ENCODE data around the gene SETBP1.

SETBP1 gene

DNA sequence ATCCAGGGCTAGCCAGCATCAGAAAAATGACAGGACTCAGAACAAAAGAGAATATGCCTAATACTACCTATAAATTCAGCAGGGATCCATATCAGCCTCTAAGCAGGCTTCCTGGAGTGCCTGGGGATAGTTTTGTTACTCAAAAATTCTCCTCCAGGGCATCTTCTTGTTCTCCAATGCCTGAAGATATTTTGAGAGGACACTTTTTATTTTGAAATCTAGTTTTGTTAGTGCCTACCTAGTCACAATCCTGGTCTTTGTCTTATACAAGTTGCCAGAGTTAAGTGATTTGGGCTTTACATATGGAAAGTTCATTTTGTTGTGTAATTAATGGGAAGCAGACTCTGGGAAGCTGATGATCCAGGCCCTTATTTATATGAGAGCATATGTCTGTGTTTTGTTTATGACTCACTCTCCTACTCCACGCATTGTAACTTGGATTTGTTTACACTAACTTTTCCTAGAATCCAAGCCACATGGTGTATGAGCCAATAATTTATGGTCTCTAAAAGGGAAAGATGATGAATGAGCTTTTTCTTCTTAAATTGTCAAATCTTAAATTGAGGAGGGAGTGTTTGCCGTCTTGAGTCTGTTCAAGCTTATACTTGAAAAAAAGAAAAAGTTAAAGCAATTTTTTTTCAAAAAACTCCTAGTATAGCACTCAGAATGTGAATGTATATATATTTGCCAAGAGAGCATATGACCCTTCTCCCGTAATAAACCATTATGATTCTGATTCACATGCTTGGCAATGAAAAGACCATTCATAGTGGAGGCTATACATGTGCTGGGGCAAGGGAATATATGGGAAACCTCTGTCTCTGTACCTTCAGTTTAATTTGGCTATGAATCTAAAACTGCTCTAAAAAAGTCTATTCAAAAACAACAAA is 370.3 kb downstream of the SETBP1 start (continued):
- TF ChIP-seq ZNF555 (tag by site-specific recombination; conservative IDR thresholded peaks at IDR 0.05) (no peak), ZIC2 (tag by site-specific recombination; IDR thresholded peaks at IDR 0.05) (no peak), ZNF23 (tag by site-specific recombination; IDR thresholded peaks at IDR 0.05; ENCODE audit: borderline replicate concordance) (no peak), ZNF184 (tag by site-specific recombination; IDR thresholded peaks at IDR 0.05) (peak; percentile 70; the same call in 1 of the 2 replicates), ZNF600 (tag by site-specific recombination; IDR thresholded peaks at IDR 0.05) (peak; percentile 45; the same call in 1 of the 2 replicates), GLIS1 (tag by site-specific recombination; IDR thresholded peaks at IDR 0.05) (peak; percentile 52), ZNF623 (tag by site-specific recombination; IDR thresholded peaks at IDR 0.05) (no peak), ZNF114 (tag by site-specific recombination; IDR thresholded peaks at IDR 0.05) (no peak), SCRT1 (tag by site-specific recombination; IDR thresholded peaks at IDR 0.05; ENCODE audit: borderline replicate concordance) (no peak), ZNF660 (tag by site-specific recombination; IDR thresholded peaks at IDR 0.05) (peak; percentile 43; the same call in 1 of the 2 replicates), ZNF621 (tag by site-specific recombination; IDR thresholded peaks at IDR 0.05) (no peak), MZF1 (tag by site-specific recombination; IDR thresholded peaks at IDR 0.05; ENCODE audit: borderline replicate concordance) (no peak), YY2 (tag by site-specific recombination; IDR thresholded peaks at IDR 0.05) (no peak), ZNF768 (tag by site-specific recombination; IDR thresholded peaks at IDR 0.05) (no peak), HOXC10 (CRISPR knock-in tag; IDR thresholded peaks at IDR 0.05) (no peak), REPIN1 (tag by site-specific recombination; IDR thresholded peaks at IDR 0.05; ENCODE audit: low read depth) (no peak), ZNF211 (tag by site-specific recombination; IDR thresholded peaks at IDR 0.05; ENCODE audit: low read depth) (no peak), GLI2 (tag by site-specific recombination; IDR thresholded peaks at IDR 0.05; ENCODE audit: borderline replicate concordance, low read depth) (no peak), ZNF239 (tag by site-specific recombination; IDR thresholded peaks at IDR 0.05) (no peak), ZNF202 (tag by site-specific recombination; IDR thresholded peaks at IDR 0.05; ENCODE audit: borderline replicate concordance) (no peak), ZNF830 (tag by site-specific recombination; IDR thresholded peaks at IDR 0.05; ENCODE audit: low read depth) (no peak), ZNF707 (tag by site-specific recombination; IDR thresholded peaks at IDR 0.05) (no peak), KLF9 (tag by site-specific recombination; IDR thresholded peaks at IDR 0.05; ENCODE audit: low read depth) (peak; percentile 24; the same call in 1 of the 2 replicates)
- TF ChIP-seq, protein P1, sequence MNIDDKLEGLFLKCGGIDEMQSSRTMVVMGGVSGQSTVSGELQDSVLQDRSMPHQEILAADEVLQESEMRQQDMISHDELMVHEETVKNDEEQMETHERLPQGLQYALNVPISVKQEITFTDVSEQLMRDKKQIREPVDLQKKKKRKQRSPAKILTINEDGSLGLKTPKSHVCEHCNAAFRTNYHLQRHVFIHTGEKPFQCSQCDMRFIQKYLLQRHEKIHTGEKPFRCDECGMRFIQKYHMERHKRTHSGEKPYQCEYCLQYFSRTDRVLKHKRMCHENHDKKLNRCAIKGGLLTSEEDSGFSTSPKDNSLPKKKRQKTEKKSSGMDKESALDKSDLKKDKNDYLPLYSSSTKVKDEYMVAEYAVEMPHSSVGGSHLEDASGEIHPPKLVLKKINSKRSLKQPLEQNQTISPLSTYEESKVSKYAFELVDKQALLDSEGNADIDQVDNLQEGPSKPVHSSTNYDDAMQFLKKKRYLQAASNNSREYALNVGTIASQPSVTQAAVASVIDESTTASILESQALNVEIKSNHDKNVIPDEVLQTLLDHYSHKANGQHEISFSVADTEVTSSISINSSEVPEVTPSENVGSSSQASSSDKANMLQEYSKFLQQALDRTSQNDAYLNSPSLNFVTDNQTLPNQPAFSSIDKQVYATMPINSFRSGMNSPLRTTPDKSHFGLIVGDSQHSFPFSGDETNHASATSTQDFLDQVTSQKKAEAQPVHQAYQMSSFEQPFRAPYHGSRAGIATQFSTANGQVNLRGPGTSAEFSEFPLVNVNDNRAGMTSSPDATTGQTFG (tag by site-specific recombination; IDR thresholded peaks at IDR 0.05; ENCODE audit: borderline replicate concordance): no peak
- TF ChIP-seq, protein P2, sequence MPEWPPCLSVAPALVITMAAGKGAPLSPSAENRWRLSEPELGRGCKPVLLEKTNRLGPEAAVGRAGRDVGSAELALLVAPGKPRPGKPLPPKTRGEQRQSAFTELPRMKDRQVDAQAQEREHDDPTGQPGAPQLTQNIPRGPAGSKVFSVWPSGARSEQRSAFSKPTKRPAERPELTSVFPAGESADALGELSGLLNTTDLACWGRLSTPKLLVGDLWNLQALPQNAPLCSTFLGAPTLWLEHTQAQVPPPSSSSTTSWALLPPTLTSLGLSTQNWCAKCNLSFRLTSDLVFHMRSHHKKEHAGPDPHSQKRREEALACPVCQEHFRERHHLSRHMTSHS (tag by site-specific recombination; IDR thresholded peaks at IDR 0.05): 0 out of 2 replicates have a peak, but pooled peaks have one; percentile 62
- TF ChIP-seq, protein P3, sequence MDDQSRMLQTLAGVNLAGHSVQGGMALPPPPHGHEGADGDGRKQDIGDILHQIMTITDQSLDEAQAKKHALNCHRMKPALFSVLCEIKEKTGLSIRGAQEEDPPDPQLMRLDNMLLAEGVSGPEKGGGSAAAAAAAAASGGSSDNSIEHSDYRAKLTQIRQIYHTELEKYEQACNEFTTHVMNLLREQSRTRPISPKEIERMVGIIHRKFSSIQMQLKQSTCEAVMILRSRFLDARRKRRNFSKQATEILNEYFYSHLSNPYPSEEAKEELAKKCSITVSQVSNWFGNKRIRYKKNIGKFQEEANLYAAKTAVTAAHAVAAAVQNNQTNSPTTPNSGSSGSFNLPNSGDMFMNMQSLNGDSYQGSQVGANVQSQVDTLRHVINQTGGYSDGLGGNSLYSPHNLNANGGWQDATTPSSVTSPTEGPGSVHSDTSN (CRISPR knock-in tag; IDR thresholded peaks at IDR 0.05): no peak
- TF ChIP-seq, protein P4, sequence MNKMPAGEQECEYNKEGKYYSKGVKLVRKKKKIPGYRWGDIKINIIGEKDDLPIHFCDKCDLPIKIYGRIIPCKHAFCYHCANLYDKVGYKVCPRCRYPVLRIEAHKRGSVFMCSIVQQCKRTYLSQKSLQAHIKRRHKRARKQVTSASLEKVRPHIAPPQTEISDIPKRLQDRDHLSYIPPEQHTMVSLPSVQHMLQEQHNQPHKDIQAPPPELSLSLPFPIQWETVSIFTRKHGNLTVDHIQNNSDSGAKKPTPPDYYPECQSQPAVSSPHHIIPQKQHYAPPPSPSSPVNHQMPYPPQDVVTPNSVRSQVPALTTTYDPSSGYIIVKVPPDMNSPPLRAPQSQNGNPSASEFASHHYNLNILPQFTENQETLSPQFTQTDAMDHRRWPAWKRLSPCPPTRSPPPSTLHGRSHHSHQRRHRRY (tag by site-specific recombination; IDR thresholded peaks at IDR 0.05): no peak
- TF ChIP-seq, protein P5, sequence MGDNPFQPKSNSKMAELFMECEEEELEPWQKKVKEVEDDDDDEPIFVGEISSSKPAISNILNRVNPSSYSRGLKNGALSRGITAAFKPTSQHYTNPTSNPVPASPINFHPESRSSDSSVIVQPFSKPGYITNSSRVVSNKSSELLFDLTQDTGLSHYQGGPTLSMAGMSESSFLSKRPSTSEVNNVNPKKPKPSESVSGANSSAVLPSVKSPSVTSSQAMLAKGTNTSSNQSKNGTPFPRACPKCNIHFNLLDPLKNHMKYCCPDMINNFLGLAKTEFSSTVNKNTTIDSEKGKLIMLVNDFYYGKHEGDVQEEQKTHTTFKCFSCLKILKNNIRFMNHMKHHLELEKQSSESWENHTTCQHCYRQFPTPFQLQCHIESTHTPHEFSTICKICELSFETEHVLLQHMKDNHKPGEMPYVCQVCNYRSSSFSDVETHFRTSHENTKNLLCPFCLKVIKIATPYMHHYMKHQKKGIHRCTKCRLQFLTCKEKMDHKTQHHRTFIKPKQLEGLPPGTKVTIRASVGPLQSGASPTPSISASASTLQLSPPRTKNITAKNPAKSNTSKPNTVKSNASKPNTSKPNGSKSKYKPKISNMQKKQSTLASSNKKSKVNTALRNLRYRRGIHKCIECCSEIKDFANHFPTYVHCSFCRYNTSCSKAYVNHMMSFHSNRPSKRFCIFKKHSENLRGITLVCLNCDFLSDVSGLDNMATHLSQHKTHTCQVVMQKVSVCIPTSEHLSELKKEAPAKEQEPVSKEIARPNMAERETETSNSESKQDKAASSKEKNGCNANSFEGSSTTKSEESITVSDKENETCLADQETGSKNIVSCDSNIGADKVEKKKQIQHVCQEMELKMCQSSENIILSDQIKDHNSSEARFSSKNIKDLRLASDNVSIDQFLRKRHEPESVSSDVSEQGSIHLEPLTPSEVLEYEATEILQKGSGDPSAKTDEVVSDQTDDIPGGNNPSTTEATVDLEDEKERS (tag by site-specific recombination; IDR thresholded peaks at IDR 0.05): no peak
- TF ChIP-seq, protein P6, sequence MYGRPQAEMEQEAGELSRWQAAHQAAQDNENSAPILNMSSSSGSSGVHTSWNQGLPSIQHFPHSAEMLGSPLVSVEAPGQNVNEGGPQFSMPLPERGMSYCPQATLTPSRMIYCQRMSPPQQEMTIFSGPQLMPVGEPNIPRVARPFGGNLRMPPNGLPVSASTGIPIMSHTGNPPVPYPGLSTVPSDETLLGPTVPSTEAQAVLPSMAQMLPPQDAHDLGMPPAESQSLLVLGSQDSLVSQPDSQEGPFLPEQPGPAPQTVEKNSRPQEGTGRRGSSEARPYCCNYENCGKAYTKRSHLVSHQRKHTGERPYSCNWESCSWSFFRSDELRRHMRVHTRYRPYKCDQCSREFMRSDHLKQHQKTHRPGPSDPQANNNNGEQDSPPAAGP (tag by site-specific recombination; IDR thresholded peaks at IDR 0.05): peak; percentile 74; the same call in 1 of the 2 replicates
